Midbrain (tissue), 1 donor: ENCODE results near the gene ACSM6.
"Not testable (repeated sequence)": the region's sequence is repeated elsewhere in the genome, so short reads cannot be mapped to it uniquely, and the experiment has no call there.

ENCODE experiments used
- DNase-seq: peaks from one replicate; lab custom pipeline; 2025; lab: John Stamatoyannopoulos, UW

The ACSM6 gene, protein sequence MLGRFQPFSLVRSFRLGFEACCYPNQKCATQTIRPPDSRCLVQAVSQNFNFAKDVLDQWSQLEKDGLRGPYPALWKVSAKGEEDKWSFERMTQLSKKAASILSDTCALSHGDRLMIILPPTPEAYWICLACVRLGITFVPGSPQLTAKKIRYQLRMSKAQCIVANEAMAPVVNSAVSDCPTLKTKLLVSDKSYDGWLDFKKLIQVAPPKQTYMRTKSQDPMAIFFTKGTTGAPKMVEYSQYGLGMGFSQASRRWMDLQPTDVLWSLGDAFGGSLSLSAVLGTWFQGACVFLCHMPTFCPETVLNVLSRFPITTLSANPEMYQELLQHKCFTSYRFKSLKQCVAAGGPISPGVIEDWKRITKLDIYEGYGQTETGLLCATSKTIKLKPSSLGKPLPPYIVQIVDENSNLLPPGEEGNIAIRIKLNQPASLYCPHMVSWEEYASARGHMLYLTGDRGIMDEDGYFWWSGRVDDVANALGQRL

GRCh38 chr10:95193944-95194343 is at the start of gene ACSM6:
Gene ACSM6 (plus strand): TSS chr10:95194238. CDS start chr10:95194486, 248 bp downstream.
- no peak for DNase-seq

- no peak for DNase-seq
These were observed 25.3 kb upstream of the ACSM6 start for GRCh38 chr10:95168694-95169093.

DNA sequence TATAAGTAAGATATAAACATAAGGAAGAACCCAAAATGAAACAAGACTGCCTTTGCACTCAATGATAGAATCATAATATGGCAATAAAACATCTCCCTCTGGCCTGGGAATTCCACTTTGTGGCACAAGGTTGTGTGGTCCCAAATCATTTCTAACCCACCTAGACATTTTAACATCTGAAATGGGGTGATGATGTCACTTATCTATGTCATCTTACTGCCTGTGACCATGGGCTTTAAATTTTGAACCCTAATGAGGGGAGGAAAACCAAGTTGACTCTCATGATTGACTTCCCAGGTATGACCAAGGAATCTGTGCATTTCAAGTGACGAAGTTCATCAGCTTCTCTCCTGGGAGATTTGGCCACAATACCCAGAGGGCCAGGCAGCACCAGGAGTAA is 24.5 kb upstream of the ACSM6 start:
- no peak for DNase-seq

DNA sequence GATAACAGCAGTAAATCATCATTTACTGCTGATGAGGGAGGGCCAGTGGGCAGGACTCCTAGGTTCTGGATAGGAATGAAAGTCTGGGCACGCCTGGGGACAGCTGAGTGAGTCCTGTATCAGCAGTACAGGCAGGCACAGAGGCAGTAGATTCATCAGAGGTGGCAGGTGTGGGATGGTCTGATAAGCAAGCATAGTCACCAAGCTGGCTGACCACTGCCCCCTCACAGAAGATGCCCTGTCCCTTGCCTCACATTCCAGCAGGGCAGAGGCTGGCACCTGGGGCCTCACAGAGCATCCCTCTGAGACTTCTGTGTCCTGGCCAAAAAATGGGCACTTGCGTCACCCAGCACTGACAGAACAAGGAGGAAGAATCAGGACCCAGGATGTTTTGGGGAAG is 23.2 kb upstream of the ACSM6 start:
- no peak for DNase-seq

DNA sequence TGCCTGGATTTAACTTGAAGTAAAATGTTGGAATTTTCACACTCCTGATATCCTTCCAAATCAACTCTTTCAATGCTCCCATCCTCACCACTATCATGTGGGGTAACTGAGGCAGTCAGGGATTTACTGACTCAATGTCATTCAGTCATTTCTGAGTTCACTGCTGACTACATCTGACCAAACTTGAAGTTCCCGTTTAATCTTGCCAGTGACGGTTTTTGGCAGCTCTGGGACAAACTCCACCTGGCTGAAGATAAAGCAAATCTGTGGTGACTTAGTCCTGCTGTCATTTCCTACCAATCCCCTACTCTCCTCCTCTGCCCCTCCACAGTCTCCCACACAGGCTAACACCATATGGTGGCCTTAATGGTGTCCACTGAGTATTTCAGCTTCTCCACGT is 22.7 kb upstream of the ACSM6 start:
- no peak for DNase-seq

DNA sequence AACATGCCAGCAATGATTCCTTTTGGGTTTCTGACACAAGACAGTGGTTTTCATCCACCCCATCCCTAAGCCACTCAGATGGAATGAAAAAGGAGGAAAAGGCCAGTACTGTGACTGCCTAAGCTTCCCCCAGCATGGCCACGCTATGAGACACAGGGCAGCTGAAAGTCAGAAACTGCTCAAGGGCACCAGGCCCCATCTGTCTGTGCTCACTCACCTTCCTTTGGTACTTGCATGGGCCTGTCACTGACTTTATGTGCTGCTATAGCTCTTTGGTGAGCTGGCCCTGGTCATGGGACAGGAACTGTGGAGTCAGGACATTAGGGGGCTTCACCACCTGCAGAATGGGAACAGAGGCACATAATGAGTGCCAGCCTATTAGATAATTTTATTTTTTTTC is 21.2 kb upstream of the ACSM6 start:
- DNase-seq: no peak

DNA sequence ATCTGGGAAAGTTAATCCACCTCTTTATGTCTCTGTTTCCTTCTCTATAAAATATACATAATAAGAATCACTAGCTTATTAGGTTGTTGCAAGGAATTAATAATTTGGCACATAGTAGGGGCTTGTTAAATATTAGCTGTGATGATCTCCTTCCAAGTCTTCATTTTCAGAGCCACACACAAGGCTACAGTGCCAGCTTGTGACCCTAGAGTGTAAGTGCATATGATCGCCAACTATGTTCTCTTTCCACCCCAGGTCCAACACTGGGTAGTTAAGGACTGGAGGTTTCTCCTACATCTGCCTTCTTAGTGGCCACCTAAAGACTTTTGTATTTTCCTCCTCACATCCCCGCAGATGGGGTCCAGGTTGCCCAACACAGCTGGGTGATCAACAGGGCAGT is 17.9 kb upstream of the ACSM6 start:
- DNase-seq: no peak

- no peak for DNase-seq
These were observed 16.6 kb upstream of the ACSM6 start for GRCh38 chr10:95177429-95177828.

DNA sequence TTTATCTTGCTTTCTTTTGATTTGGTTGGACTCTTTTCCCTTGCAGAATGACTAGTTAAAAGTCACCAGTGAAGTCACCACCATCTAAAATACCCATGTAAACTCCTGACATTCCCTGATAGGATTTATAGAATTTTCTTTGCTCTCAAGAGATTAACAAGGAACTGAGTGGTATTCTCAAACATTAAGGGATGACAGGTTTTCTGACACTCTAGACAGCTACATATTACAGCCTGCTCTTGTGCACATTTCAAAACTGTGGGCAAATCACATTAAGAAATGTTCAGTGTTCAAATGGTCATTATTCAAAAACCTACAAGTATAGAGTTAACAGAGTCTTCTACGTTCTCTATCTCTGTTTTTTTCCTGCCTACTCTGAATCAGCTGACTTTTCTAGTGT is 15.8 kb upstream of the ACSM6 start:
- DNase-seq: no peak

- no peak for DNase-seq
These were observed 15.2 kb upstream of the ACSM6 start for GRCh38 chr10:95178797-95179196.

DNA sequence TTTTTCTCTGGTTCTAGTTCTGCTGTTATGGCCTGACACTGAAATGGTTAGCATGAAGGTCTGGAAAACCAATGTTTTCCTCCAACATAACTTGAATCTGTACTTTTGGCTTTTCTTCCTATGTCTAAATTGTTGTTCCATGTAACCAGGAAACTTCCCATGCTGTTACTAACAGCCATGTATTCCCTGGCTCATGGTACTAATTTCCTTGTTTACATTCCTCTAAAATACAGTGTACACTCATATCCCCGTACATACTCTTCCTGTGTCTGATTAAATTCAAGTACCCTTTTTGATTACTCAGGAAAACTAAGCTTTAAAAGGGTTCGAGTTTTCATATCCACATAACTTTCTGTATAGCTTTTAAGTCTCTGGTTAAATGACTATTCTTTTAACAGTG is 12.3 kb upstream of the ACSM6 start:
- no peak for DNase-seq

GRCh38 chr10:95183271-95184230 is 10.5 kb upstream of the ACSM6 start:
- DNase-seq: peak; percentile 60

GRCh38 chr10:95187617-95188016 is 6.4 kb upstream of the ACSM6 start:
- DNase-seq: no peak

GRCh38 chr10:95188593-95188992 is 5.4 kb upstream of the ACSM6 start:
- DNase-seq: no peak

DNA sequence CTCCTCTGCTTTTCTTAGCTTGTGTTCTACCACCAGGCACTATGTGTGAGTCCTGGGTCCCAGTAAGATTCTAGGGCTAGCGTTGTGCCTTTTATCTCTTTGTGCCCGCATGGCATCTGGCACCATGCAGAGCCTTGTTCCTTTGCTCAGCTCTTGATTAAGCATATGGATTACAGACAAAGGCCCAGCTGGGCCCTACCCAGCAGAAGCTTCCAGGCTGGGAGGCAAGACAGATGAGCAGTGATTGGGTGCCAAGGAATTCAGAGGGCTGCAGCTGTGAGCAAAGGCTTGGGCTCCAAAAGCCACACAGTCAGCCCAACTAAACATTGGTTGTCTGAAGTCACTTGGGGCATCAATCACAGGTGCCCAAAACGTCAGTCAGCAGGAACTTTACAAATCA is 2.0 kb downstream of the ACSM6 start:
- DNase-seq: peak; percentile 12

GRCh38 chr10:95201736-95202135 is 7.7 kb downstream of the ACSM6 start:
- DNase-seq: no peak

GRCh38 chr10:95202865-95203264 is 8.8 kb downstream of the ACSM6 start:
- not testable (repeated sequence) for DNase-seq

- no peak for DNase-seq
These were observed 14.8 kb downstream of the ACSM6 start for GRCh38 chr10:95208702-95209391.

GRCh38 chr10:95209509-95210127 is 15.6 kb downstream of the ACSM6 start:
- no peak for DNase-seq

- no peak for DNase-seq
These were observed 17.7 kb downstream of the ACSM6 start for GRCh38 chr10:95211606-95212279.

DNA sequence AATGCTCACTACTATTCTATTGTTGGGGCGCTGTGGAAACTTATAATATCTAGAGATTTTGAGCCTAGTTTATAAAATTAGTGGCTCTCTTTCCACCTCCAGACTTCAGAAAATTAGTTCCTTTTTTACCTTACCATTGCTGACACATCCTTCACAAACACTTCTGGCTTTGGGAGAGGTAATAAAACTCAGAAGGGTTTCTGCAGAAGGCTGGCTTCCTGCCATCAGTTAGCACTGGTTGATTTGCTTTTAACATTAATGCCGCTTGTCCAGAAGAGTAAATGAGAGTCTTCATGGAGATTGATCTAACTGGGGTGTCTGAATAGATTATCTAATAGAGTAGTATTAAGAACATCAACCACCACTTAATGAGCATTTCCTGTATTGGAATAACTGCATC is 20.3 kb downstream of the ACSM6 start:
- no peak for DNase-seq
